ENCODE measurements around the gene GOSR1.
"Not testable (repeated sequence)": the region's sequence is repeated elsewhere in the genome, so short reads cannot be mapped to it uniquely, and the experiment has no call there.

The GOSR1 gene

DNA sequence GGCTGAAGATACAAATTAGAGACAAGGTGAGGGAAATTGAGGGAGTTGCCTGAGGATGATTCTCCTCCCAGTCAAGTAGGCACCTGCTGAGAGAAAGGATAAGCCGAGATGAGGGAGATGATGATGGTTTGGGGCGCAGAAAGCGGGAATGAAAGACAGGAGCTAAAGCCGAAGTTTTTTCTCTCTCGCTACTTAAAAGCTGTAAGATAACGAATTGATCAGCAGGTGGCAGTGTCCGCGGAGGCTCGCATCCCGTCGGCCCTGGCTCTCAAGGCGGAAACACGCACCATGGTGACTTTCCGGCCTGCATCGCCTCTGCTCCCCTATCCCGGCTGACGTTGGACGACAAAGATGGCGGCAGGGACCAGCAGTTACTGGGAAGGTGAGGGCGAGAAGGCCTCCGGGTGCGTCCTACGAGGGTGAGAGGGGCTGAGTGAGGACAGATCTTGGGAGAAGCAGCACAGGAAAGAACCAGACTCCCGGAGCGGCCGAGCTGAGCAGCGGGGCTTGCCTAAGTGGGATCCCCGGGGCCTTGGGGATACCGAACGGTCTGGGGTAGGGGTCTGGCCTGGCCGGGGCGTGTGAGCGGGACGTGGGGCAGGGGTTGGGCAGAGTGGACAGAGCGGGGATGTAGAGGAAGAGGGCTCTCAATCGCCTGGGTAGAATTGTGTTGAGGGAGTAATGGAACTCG, at the start of gene GOSR1:
GOSR1 (plus strand) TSS at position 326 of the 691 bp plus-strand sequence; CDS start at position 352, 26 bp downstream.
- peak; percentile 98 for DNase-seq

DNA sequence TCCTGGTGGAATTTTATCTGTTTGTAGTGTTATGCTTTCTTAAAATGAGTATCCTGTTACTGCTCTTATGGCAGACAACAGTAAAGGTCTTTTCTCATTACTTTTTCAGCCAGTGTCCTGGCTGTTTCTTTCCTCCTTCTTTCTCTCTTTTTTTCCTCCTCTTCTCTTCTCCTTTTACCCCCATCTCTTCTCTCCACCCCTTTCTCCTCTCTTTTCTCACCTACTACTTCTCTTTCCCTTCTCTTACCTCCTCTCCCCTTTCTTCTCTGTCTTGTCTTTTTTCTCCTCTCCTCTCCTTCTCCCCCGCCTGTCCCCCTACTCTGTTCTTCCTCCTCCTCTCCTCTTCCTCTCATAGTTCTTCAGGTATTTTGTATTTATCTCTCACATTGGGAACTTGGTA, 49.6 kb upstream of the GOSR1 start:
- DNase-seq: no peak

DNA sequence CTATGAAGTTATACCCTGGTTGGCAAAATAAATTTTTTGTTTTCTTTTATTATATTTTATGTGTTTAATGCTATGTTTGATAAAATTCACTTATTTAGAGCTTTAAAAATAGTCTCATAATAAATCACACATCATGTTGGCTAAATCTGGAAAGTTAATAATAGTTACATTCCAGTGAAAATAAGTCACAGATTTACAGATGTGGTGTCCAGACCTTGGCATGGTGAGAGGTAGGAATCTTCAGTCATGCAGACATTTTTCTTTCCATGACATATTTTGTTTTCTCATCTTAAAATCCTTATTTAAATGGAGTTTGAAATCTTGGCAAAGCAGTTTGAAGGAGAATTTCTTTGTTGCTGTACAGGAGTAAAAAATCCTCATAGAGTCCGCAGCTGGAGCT, 48.1 kb upstream of the GOSR1 start:
- DNase-seq: no peak

DNA sequence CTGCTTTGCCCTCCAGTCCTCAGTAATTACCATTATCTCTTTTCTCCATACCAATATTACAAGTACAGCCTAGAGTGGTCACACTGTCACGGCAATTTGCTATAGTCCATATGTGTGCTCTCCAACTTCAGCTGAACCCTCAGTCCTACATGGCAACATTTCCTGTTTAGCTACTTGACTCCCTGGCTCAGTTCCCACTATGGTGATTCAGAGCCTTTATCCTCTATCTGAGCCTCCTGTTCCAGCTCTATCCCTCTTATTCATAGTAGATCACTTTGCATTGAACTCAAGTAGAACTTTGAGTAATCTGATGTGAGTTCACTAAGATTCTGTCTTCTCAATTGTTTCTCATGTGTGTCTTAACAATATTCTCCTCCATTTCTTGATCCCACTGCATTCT, 43.7 kb upstream of the GOSR1 start:
- DNase-seq: peak; percentile 16

DNA sequence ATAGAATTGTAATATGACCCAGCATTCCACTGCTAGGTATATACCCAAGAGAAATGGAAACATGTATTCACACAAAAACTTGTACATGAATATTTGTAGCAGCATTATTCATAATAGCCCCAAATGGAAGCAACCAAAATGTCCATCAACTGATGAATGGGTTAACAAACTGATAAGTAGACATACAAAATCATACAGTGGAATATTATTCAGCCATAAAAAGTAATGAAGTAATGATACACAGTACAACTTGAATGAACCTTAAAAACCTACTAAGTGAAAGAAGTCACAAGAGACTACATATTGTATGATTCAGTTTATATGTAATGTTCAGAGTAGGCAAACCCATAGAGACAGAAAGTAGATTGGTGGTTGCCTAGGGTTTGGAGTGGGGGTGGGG, 40.5 kb upstream of the GOSR1 start:
- DNase-seq: no peak

DNA sequence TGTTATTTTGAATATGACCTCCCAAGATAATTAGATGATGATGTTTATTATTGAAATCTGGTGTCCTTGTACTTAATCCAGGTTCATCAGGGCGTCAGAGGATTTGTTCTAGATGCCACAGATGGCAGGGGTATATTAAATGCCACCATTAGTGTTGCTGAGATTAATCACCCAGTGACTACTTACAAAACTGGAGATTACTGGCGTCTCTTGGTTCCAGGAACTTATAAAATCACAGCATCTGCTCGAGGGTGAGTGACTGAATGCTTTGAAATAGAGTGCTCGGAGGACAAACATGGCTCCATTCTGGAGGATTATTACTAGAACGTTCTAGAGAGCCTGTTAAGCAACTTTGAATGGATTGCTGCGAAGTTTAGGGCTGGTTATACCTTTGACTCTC, 33.5 kb upstream of the GOSR1 start:
- no peak for DNase-seq

DNA sequence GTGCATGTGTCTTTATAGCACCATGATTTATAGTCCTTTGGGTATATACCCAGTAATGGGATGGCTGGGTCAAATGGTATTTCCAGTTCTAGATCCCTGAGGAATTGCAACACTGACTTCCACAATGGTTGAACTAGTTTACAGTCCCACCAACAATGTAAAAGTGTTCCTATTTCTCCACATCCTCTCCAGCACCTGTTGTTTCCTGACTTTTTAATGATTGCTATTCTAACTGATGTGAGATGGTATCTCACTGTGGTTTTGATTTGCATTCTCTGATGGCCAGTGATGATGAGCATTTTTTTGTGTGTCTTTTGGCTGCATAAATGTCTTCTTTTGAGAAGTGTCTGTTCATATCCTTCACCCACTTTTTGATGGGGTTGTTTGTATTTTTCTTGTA, 30.6 kb upstream of the GOSR1 start:
- not testable (repeated sequence) for DNase-seq

DNA sequence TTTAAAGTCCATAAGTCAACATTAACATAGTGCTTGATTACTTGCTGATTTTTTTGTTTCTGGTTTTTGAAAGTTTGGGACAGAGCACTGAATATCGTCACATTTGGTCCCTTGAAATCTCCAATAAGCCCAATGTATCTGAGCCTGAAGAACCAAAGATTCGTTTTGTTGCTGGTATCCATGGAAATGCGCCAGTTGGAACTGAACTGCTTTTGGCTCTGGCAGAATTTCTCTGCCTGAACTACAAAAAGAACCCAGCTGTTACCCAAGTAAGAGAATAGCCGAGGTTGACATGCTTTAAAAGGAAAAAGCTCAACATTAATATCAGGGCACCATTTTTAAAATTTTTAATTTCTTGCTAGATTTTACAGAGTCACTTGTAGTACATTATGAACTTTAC, 27.7 kb upstream of the GOSR1 start:
- DNase-seq: no peak

DNA sequence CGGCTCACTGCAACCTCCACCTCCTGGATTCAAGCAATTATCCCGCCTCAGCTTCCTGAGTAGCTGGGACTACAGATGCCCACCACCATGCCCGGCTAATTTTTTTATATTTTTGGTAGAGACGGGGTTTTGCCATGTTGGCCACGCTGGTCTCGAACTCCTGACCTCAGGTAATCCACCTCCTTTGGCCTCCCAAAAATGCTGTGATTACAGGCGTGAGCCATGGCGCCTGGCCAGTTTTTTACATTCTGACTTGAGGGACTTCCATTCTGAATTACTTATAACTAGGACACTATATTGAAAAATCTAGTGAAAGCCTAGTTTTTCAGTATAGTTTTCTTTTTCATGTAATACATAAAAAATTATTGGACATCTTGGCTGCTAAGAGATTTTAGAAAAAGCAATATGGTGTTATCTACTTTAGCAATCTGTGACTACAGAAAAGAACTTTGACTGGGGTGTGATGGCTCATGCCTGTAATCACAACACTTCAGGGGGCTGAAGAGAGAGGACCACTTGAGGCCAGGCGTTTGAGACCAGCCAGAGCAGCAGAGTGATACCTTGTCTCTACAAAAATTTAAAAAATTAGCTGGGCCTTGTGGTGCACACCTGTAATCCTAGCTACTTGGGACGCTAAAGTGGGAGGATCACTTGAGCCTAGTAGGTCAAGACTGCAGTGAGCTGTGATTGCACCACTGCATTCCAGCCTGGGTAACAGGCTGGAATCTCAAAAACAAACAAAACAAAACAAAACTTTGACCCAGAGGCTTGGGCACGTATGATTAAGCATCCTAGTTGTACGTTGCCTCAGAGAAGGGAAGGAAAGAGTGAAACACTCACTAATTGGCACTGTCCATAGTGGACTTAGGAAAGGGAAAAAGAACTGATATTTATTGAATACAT, 26.8 kb upstream of the GOSR1 start:
- no peak for DNase-seq

DNA sequence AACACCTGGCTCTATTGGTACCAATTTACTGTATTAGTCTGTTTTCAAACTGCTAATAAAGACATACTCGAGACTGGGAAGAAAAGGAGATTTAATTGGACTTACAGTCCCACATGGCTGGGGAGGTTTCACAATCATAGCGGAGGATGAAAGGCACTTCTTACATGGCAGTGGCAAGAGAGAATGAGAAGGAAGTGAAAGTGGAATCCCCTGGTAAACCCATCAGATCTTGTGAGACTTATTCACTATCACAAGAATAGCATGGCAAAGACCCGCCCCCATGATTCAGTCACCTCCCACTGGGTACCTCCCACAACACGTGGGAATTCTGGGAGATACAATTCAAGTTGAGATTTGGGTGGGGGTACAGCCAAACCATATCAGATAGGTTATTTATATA, 22.6 kb upstream of the GOSR1 start:
- DNase-seq: no peak

DNA sequence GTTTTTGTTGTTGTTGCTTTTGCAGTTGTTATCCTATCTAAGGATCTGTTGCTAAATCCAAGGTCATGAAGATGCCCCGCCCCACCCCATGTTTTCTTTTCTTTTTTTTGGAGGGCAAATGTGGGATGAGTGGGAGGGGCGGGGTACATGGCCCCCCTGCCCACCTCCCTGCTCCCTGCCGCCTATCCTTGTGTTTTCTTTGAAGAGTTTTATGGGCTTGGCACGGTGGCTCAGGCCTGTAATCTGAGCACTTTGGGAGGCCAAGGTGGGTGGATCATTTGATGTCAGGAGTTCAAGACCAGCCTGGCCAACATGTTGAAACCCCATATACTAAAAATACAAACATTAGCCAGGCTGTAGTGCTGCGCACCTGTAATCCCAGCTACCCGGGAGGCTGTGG, 18.8 kb upstream of the GOSR1 start:
- DNase-seq: no peak

DNA sequence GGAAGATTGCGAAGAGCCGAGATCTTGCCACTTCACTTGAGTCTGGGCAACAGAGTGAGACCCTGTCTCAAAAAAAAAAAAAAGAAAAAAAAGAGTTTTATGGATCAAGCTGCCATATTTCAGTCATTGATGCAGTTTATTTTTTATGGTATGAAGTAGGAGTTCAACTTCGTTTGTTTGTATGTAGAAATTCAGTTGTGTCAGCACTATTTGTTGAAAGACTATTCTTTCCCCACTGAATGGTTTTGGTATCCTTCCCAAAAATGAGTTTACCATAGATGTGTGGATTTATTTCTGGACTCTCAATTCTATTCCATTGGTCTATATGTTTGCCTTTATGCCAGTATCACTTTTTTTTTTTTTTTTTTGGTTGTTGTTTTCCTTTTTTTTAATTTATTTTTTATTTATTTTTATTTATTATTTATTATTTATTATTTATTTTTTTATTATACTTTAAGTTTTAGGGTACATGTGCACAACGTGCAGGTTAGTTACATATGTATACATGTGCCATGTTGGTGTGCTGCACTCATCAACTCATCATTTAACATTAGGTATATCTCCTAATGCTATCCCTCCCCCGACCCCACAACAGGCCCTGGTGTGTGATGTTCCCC, 18.3 kb upstream of the GOSR1 start:
- DNase-seq: not testable (repeated sequence)

DNA sequence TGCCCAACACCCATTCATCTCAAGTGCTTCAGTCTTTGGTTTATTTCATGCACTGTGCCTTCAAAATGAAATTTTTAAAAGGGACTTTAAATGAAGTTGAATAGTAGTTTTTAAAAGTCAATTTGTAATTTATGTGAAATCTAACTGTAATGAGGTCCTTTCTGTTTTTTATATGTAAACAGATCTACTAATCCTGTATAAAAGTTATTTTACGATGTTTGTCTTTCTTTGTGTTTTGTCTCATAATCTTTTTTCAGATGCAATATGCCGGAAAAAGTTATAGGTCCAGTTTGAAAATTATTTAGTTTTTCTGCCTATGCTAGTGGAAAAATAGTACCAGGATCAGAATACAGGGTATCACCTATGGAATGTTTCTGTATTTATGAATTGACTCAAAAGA, 8.7 kb upstream of the GOSR1 start:
- no peak for DNase-seq

DNA sequence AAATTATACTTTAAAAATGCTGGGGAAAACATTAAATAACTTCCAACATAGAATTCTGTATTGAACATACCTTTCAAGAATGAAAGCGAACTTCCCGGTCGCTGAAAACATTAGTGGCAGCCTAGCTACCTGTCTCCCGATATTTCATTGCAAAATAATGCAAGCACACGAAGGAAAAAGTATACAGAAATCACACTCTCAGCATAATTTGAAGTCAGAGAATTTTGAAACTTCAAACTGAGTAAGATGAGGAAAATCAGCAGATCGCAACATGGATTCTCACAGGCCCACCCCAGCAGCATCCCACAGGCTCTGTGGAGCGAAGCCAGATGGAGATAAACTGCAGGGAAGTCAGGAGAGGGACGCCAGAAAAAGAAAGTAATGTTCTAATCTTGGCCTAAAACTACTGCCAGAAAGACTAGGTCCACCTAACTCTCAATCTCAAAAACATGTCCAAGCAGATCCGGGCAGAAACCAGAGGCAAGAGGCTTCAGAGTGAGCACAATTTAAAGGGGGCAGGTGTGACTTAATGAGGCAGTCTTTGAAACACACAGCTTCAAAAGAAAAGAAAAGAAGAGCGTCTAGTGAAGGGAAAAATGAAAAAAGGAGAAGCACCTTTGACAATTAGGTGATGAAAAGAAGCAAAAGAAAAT, 4.8 kb upstream of the GOSR1 start:
- peak; percentile 22 for DNase-seq

DNA sequence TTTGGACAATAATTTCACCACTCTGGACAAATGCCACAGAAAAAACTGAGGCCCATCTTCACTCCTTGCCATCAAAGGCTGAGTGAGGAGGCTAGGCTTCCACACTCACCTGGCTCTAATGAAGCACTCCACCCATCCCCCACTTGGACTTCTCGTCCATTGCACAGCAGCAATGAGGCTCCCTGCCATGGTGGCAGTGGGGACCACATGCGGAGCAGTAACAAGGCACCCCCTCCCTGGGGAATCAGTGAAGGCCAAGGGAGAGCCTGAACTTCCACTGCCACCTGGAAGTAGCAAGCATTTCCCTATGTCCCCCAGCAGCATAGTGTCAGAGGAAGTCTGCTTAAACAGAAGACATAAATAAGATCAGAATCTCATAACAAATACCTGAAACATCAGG, 2.0 kb upstream of the GOSR1 start:
- DNase-seq: no peak

DNA sequence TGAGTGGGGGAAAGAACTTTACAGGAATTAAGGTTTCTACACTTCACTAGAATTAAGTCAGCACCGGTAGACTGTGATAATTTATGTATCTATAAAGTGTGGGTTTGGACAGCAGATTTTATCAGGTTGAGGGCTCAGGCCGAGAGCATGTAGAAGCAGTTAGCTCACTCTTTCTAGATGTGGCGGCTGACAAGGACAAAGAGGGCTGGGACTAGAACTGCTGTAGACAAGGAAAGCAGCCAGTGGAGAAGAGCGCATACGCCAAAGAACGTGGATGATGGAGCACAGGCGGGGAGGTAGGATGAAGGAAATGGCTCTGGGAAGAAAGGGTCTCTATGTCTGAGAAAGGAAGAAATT, 504 bp upstream of the GOSR1 start:
- peak; percentile 70 for DNase-seq

DNA sequence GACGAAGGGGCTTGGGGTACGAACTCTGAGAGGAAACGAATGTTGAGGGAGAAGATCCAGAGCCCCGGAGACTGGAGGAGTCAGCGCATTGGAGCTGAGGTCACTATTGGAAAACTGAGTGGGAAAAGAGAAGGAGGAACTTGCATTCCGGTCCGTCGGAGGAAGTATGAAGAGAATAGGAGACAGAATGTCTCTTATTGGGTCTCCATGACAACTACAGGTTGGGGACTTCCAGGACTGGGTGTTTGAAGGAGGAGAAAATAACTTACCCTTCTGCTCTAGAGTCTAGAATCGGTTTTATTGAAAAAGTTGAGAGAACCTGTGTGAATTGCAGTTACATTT, 537 bp downstream of the GOSR1 start:
- peak; percentile 40 for DNase-seq

DNA sequence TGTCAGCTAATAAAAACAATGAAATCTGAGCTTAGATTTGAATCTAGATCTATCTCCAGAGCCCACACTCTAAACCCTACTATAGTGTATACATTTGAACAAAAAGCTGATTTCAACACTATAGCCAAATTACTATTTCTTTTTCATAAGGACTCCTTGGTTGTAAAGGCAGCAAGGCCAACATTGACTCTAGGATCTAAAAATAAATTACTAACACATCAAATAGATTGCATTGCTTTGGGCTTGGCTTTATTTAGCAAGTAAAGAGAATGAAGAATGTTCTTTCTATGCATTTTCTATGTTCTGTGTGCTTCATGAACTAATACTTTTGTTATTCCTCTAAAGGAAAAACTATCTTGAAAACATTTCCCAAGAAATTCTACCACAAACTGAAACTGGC, 5.3 kb downstream of the GOSR1 start:
- no peak for DNase-seq

DNA sequence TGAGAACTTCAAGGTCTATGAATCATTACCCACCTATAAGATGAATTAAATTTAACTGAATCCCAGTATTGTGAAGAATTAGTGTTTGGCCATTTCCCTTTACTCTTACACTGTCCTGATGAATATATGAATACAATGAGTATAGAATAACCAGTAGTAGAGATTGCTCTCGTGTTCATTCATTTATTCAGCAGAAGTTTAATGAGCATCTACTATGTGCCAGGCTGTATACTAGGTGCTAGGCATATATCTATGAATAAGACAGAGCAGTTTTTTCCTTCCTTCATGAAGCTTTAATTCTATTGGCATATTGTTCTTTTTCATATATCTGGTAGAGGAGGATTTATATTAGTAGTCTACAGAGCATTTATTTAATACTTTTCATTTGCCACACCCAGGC, 6.0 kb downstream of the GOSR1 start:
- no peak for DNase-seq

DNA sequence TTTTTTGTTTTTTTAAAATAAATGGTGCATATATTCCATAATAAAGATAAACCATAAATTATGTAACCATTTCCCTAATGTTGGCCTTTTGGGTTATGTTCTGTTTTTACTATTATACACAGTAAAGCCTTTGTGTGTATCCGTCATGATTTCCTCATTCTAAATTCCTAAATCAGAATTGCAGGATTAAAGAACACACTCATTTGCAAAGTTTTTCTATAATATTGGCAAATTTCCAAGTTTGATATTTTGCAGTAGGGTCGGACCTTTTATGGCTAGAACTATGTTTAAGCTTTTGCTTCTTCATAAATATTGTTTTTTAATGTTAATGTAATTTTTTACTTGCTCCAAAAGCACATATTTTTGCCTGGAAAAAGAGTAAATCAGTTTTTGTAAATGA, 16.6 kb downstream of the GOSR1 start:
- no peak for DNase-seq

DNA sequence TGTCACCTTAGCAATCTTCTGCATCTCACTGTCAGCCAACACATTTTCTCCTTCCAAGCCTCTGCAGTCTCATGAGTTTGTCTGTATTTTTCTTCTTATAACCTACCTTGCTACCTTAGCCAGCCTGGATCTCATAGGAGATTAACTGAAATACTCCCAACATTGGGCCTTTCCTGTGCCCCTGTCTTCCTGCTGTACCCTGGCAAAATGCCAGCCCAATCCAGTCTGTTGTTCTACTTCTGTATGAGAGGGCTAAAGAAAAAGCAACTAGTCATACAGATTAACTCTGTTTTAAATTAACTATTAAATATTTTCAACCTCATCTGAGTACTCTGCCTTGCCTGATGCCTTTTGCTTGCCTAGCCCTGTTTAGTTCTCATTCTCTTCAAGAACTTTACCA, 18.4 kb downstream of the GOSR1 start:
- DNase-seq: peak; percentile 31

DNA sequence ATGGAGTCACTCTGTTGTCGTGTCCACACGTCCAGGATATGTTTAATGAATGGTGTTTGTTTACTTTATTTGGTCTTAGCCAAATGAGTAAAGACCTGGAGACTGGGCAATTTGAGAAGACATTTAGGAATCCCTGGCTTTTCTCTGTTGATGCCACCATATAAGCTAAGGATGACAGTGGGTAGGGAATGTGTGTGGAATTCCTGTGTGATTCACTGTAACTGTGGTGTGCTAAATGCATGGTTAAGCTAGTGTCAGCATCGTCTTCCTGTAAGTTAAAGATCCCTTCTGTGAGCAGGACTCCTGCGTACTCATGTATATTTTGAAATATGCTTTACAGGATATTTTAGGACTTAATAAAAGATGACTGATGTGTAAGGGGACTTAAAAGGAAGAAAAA, 26.4 kb downstream of the GOSR1 start:
- DNase-seq: no peak

DNA sequence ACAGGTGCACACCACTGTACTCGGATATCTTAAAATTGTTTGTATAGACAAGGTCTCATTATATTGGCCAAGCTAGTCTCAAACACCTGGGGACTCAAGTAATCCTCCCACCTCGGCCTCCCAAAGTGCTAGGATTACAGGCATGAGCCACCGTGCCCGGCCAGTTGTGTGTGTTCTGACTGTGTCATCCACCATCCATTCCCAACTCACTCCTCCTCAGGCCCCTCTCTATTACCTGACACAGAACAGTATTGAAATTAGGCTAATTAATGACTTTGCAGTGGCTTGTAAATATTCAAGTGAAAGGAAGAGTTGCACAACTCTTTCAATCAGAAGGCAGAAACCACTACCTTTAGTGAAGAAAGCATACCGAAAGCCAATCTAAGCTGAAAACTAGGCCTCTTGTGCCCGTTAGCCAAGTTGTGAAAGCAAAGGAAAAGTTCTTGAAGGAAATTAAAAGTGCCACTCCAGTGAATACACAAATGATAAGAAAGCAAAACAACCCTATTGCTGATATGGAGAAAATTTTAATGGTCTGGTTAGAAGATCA, 28.7 kb downstream of the GOSR1 start:
- DNase-seq: no peak
